HUES48 (cell line): ENCODE measurements around the gene SLC38A2.

Experiments used
- H3K27ac ChIP-seq: one replicate; pipeline ENCODE4 v1.7.0; 2013; ENCODE audit warnings: low read depth, low read length, inconsistent platforms
- H3K27me3 ChIP-seq: 2 replicates; pipeline ENCODE4 v1.6.1; 2013; ENCODE audit warnings: mild to moderate bottlenecking, low read length; ENCODE audit not compliant: control insufficient read depth, insufficient read depth
- H3K36me3 ChIP-seq: 2 replicates; pipeline ENCODE4 v1.6.1; 2013; ENCODE audit warnings: low read length; ENCODE audit not compliant: control insufficient read depth, insufficient read depth
- H3K4me1 ChIP-seq: 2 replicates; pipeline ENCODE4 v1.6.1; 2013; ENCODE audit warnings: mild to moderate bottlenecking, low read length; ENCODE audit not compliant: control insufficient read depth, insufficient read depth
- H3K4me3 ChIP-seq: 2 replicates; pipeline ENCODE4 v1.5.1; 2013; ENCODE audit warnings: mild to moderate bottlenecking, low read depth, low read length
- H3K9ac ChIP-seq: 2 replicates; pipeline ENCODE4 v1.6.1; 2013; ENCODE audit warnings: mild to moderate bottlenecking, low read depth, low read length, moderate library complexity
- H3K9me3 ChIP-seq: 2 replicates; pipeline ENCODE4 v1.6.1; 2013; ENCODE audit warnings: low read length; ENCODE audit not compliant: control insufficient read depth, insufficient read depth

The SLC38A2 gene

GRCh38 chr12:46372544-46373300 is at the start of gene SLC38A2:
TSS of gene SLC38A2 (minus strand) at chr12:46372773. CDS start at chr12:46371293, 1,480 bp downstream.
- H3K36me3 ChIP-seq: peaks cover 34% of the 10 kb centered on the region
- peak within 1 kb of the TSS; percentile 98 for H3K4me3 ChIP-seq
- peak within 1 kb of the TSS; percentile 97 for H3K27ac ChIP-seq
- peaks cover 35% of the 10 kb centered on the region for H3K4me1 ChIP-seq
- peak within 1 kb of the TSS; percentile 97 for H3K9ac ChIP-seq
- H3K9me3 ChIP-seq: no peaks in the 10 kb centered on the region
- H3K27me3 ChIP-seq: peaks cover 10% of the 10 kb centered on the region; the same call in 1 of the 2 replicates

DNA sequence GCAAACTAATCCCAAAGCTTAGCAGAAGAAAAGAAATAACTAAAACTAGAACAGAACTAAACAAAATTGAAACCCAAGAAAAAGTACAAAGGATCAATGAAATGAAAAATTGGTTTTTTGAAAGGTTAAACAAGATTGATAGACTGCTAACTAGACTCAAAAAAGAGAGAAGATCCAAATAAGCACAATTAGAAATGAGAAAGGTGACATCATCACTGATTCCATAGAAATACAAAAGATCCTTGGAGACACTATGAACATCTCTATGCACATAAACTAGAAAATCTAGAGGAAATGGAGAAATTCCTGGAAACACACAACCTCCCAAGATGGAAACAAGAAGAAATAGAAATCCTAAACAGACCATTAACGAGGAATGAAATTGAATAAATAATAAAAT is 47.1 kb upstream of the SLC38A2 start:
- Histone ChIP-seq H3K4me1 (no peaks in the 10 kb centered on the region), H3K27me3 (no peaks in the 10 kb centered on the region), H3K36me3 (no peaks in the 10 kb centered on the region), H3K9ac (no peak overlapping the region), H3K4me3 (no peak overlapping the region), H3K9me3 (no peaks in the 10 kb centered on the region), H3K27ac (no peak overlapping the region)

DNA sequence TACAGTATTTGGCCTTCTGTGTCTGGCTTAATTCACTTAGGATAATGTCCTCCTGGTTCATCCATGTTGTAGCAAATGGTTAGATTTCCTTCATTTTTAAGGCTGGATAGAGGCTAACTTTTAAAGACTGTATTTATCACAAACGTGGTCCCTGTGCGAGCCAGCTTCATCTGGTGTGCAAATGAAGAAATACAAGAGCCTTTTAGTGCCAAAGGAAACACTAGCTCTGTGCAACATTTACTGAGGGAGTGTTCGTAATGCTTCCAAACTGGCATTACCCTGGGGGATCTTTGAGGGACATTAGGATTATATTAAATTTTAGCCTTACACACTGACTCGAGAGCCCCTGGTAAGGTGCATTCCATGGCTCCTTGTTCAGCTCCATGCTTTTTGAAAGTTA is 43.0 kb upstream of the SLC38A2 start:
- Histone ChIP-seq H3K4me3 (no peak overlapping the region), H3K27ac (no peak overlapping the region), H3K27me3 (no peaks in the 10 kb centered on the region), H3K36me3 (no peaks in the 10 kb centered on the region), H3K9ac (no peak overlapping the region), H3K4me1 (no peaks in the 10 kb centered on the region), H3K9me3 (no peaks in the 10 kb centered on the region)

GRCh38 chr12:46414591-46415268 is 42.2 kb upstream of the SLC38A2 start:
- Histone ChIP-seq H3K9me3 (no peaks in the 10 kb centered on the region), H3K27ac (no peak overlapping the region), H3K9ac (no peak overlapping the region), H3K4me1 (no peaks in the 10 kb centered on the region), H3K27me3 (no peaks in the 10 kb centered on the region), H3K4me3 (no peak overlapping the region), H3K36me3 (no peaks in the 10 kb centered on the region)

DNA sequence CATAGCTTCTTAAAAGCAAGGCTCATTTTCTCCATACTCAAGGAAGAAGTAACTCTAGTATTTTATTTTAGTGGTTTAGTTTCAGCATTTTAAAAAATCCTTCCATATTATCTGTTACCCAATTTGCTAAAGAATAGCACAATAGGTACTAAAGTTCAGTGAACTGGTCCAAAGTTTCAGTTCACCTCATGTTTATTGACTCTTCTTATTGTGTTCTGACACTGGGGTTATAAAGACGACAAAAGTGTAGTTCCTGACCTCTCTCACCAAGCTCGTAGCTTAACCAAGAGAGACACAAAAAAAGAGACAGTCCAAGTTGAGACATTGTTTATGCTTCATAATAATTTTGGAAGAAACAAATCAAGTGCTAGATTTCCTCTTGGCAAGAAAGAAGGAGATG is 40.8 kb upstream of the SLC38A2 start:
- no peaks in the 10 kb centered on the region for H3K27me3 ChIP-seq
- no peak overlapping the region for H3K9ac ChIP-seq
- H3K4me3 ChIP-seq: no peak overlapping the region
- no peaks in the 10 kb centered on the region for H3K4me1 ChIP-seq
- H3K9me3 ChIP-seq: no peaks in the 10 kb centered on the region
- no peak overlapping the region for H3K27ac ChIP-seq
- no peaks in the 10 kb centered on the region for H3K36me3 ChIP-seq

DNA sequence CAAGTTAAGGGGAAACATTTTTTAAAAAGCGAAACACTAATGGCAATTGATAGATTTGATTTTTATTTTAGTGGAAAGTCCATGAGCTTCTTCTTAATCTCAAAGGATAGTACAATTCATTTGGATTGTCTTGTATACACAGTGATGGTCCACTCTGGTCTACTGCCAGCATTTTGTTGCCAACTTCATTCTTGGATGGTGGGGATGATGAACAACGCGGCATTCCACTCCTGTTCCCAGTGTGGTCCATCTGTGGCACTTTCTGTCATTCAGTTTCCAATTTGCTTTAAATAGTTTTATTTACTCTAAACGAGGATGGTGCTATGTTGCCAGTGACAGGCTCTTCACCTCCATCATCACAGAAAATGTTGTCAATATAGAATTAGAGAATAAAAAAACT is 40.3 kb upstream of the SLC38A2 start:
- no peaks in the 10 kb centered on the region for H3K4me1 ChIP-seq
- H3K9ac ChIP-seq: no peak overlapping the region
- no peak overlapping the region for H3K4me3 ChIP-seq
- H3K36me3 ChIP-seq: no peaks in the 10 kb centered on the region
- no peaks in the 10 kb centered on the region for H3K9me3 ChIP-seq
- no peaks in the 10 kb centered on the region for H3K27me3 ChIP-seq
- H3K27ac ChIP-seq: no peak overlapping the region

GRCh38 chr12:46410495-46410894 is 37.9 kb upstream of the SLC38A2 start:
- Histone ChIP-seq H3K4me1 (no peaks in the 10 kb centered on the region), H3K4me3 (no peak overlapping the region), H3K27ac (no peak overlapping the region), H3K9me3 (no peaks in the 10 kb centered on the region), H3K27me3 (no peaks in the 10 kb centered on the region), H3K36me3 (no peaks in the 10 kb centered on the region), H3K9ac (no peak overlapping the region)

DNA sequence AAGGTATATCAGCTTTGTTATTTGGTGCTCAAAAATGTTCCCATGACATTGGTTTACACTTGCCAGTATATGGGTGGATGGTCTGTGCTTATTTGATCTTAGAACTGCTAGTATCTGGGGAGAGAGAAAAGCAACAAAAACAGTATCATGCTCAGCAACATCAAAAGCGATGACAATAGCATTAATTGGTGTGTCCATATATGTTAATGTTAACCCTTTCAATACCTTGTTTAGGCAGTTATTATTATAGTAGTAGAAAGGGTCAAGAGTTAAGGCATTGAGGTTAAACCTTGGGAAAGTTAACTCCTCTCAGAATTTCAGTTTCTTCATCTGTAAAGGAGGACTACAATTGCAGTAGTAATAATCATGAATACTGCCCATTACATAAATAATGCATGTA is 37.4 kb upstream of the SLC38A2 start:
- Histone ChIP-seq H3K27ac (no peak overlapping the region), H3K36me3 (no peaks in the 10 kb centered on the region), H3K9me3 (no peaks in the 10 kb centered on the region), H3K27me3 (no peaks in the 10 kb centered on the region), H3K9ac (no peak overlapping the region), H3K4me3 (no peak overlapping the region), H3K4me1 (no peaks in the 10 kb centered on the region)

DNA sequence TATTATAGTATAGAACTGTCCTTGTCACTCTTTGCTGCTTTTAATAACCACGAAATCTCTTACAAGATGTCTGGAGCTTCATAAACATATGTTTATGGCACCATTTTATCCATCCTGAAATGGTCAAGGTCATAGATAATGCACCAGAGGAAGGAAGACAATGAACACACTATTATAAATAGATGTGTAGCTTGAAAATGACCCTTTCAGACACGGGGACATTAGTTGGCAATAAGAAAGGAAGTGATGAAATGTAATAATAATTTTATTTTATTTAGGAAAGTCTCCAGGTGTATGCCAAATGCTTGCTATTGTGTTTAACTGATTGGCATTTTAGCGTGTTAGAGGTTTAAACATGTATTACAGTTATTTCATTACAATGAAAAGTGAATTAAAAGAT is 36.8 kb upstream of the SLC38A2 start:
- no peaks in the 10 kb centered on the region for H3K36me3 ChIP-seq
- no peak overlapping the region for H3K27ac ChIP-seq
- no peaks in the 10 kb centered on the region; the same call in 1 of the 2 replicates for H3K4me1 ChIP-seq
- H3K27me3 ChIP-seq: no peaks in the 10 kb centered on the region
- H3K9me3 ChIP-seq: no peaks in the 10 kb centered on the region
- H3K9ac ChIP-seq: no peak overlapping the region
- no peak overlapping the region for H3K4me3 ChIP-seq

GRCh38 chr12:46408441-46408840 is 35.9 kb upstream of the SLC38A2 start:
- Histone ChIP-seq H3K27ac (no peak overlapping the region), H3K9me3 (no peaks in the 10 kb centered on the region), H3K27me3 (no peaks in the 10 kb centered on the region)

GRCh38 chr12:46407361-46407760 is 34.8 kb upstream of the SLC38A2 start:
- Histone ChIP-seq H3K9ac (no peak overlapping the region), H3K4me3 (no peak overlapping the region), H3K4me1 (peaks cover 17% of the 10 kb centered on the region), H3K9me3 (no peaks in the 10 kb centered on the region), H3K27me3 (no peaks in the 10 kb centered on the region), H3K27ac (no peak overlapping the region), H3K36me3 (no peaks in the 10 kb centered on the region)

More at GRCh38 chr12:46408441-46408840, 35.9 kb upstream of the SLC38A2 start:
- Histone ChIP-seq H3K4me1 (peaks cover 7% of the 10 kb centered on the region), H3K4me3 (no peak overlapping the region), H3K9ac (no peak overlapping the region), H3K36me3 (no peaks in the 10 kb centered on the region)
